GM12801 (cell line): Measurements from ENCODE around the gene KIF16B.

Experiments
- CTCF ChIP-seq: IDR thresholded peaks from one replicate; pipeline ENCODE4 v1.5.1; 2011; ENCODE audit warnings: control low read depth; ENCODE audit not compliant: insufficient read length; ENCODE audit errors: extremely low read depth

The KIF16B gene

GRCh38 chr20:16477632-16478031 is 95.6 kb downstream of the KIF16B start:
- no peak for TF ChIP-seq CTCF

GRCh38 chr20:16476032-16476431 is 97.2 kb downstream of the KIF16B start:
- TF ChIP-seq CTCF = no peak

GRCh38 chr20:16475225-16475624 is 98.0 kb downstream of the KIF16B start:
- no peak for TF ChIP-seq CTCF

- TF ChIP-seq CTCF = no peak
Observed at GRCh38 chr20:16474363-16474762, 98.9 kb downstream of the KIF16B start.

- TF ChIP-seq CTCF = no peak
Observed at GRCh38 chr20:16472045-16472872, 101.0 kb downstream of the KIF16B start.

- no peak for TF ChIP-seq CTCF
Observed at GRCh38 chr20:16469395-16469905, 103.8 kb downstream of the KIF16B start.

GRCh38 chr20:16462711-16463110 is 110.5 kb downstream of the KIF16B start:
- TF ChIP-seq CTCF = no peak
